SK-N-SH treated with all-trans-retinoic acid at 6 μM for 48 hours (cell line): Measurements from ENCODE around the gene GPSM1.

Source experiments
- ATAC-seq: fragments of 200-7000 bp; cut with Tn5 transposase; 3 replicates; pipeline ENCODE4 v1.9.1; 2020; ENCODE audit warnings: mild to moderate bottlenecking, moderate library complexity
- BACH2 ChIP-seq: fragments of 250-450 bp; sonication (Bioruptor Pico); IDR thresholded peaks from 2 replicates; pipeline ENCODE4 v1.9.0; 2021; ENCODE audit warnings: mild to moderate bottlenecking, borderline replicate concordance
- CREB5 ChIP-seq: fragments of 250-450 bp; sonication (Bioruptor Pico); IDR thresholded peaks from 2 replicates; pipeline ENCODE4 v1.5.1; 2020; ENCODE audit warnings: low read depth, mild to moderate bottlenecking, moderate library complexity
- CSDC2 ChIP-seq: fragments of 250-450 bp; sonication (Bioruptor Pico); IDR thresholded peaks from 2 replicates; pipeline ENCODE4 v1.5.0; 2020; ENCODE audit warnings: mild to moderate bottlenecking, moderate library complexity
- ISL1 ChIP-seq: fragments of 250-450 bp; sonication (Bioruptor Pico); IDR thresholded peaks from 2 replicates; pipeline ENCODE4 v2.1.2; 2022; ENCODE audit warnings: mild to moderate bottlenecking, moderate library complexity
- PATZ1 ChIP-seq: fragments of 250-450 bp; sonication (Bioruptor Pico); IDR thresholded peaks from 2 replicates; pipeline ENCODE4 v1.8.0; 2020; ENCODE audit warnings: mild to moderate bottlenecking, moderate library complexity, borderline replicate concordance
- POU6F1 ChIP-seq: fragments of 250-450 bp; sonication (Bioruptor Pico); IDR thresholded peaks from 2 replicates; pipeline ENCODE4 v1.8.0; 2021; ENCODE audit warnings: low read depth, mild to moderate bottlenecking, moderate library complexity, borderline replicate concordance
- PPARA ChIP-seq: fragments of 250-450 bp; sonication (Bioruptor Pico); IDR thresholded peaks from 2 replicates; pipeline ENCODE4 v1.5.0; 2020; ENCODE audit warnings: mild to moderate bottlenecking, borderline replicate concordance
- RARB ChIP-seq: fragments of 250-450 bp; sonication (Bioruptor Pico); IDR thresholded peaks from 2 replicates; pipeline ENCODE4 v1.8.0; 2021; ENCODE audit warnings: mild to moderate bottlenecking, moderate library complexity
- TCF4 ChIP-seq: fragments of 250-450 bp; sonication (Bioruptor Pico); IDR thresholded peaks from 2 replicates; pipeline ENCODE4 v1.8.0; 2021; ENCODE audit warnings: mild to moderate bottlenecking, moderate library complexity, borderline replicate concordance
- TSHZ2 ChIP-seq: fragments of 250-450 bp; sonication (Bioruptor Pico); IDR thresholded peaks from 2 replicates; pipeline ENCODE4 v1.5.0; 2020; ENCODE audit warnings: mild to moderate bottlenecking, moderate library complexity
- ZC3H10 ChIP-seq: fragments of 250-450 bp; sonication (Bioruptor Pico); IDR thresholded peaks from 2 replicates; pipeline ENCODE4 v1.5.1; 2021; ENCODE audit warnings: mild to moderate bottlenecking, moderate library complexity
- ZFP3 ChIP-seq: fragments of 250-450 bp; sonication (Bioruptor Pico); IDR thresholded peaks from 2 replicates; pipeline ENCODE4 v1.5.0; 2020; ENCODE audit warnings: mild to moderate bottlenecking, moderate library complexity
- ZFP30 ChIP-seq: fragments of 450-650 bp; formaldehyde crosslinking; IDR thresholded peaks from 2 replicates; pipeline ENCODE4 v1.5.0; 2022; ENCODE audit warnings: mild to moderate bottlenecking, moderate library complexity
- ZNF70 ChIP-seq: fragments of 450-650 bp; formaldehyde crosslinking; IDR thresholded peaks from 2 replicates; pipeline ENCODE4 v1.5.0; 2020; ENCODE audit warnings: mild to moderate bottlenecking, moderate library complexity

GPSM1 gene

GRCh38 chr9:136400038-136400834 lies 72.9 kb downstream of the GPSM1 start, which contains the start of gene SNAPC4:
Gene SNAPC4, minus strand, starts transcription at chr9:136400170. Its CDS starts 1,742 bp downstream, at chr9:136398428.
- TF ChIP-seq PATZ1 (CRISPR knock-in tag) (no peak), TSHZ2 (peak; percentile 20; the same call in 1 of the 2 replicates), CSDC2 (CRISPR knock-in tag) (peak; percentile 42; the same call in 1 of the 2 replicates)

GRCh38 chr9:136401173-136401922 lies 74.0 kb downstream of the GPSM1 start:
- ATAC-seq: no peak
- no peak for TF ChIP-seq ZFP30
- no peak for TF ChIP-seq CREB5 (CRISPR knock-in tag)
- no peak for TF ChIP-seq PATZ1 (CRISPR knock-in tag)
- TF ChIP-seq BACH2 (CRISPR knock-in tag): no peak
- TF ChIP-seq ZFP3 (CRISPR knock-in tag): no peak
- TF ChIP-seq ZNF70: no peak
- TF ChIP-seq RARB (CRISPR knock-in tag): no peak
- TF ChIP-seq TCF4 (CRISPR knock-in tag): no peak
- no peak for TF ChIP-seq TSHZ2
- no peak for TF ChIP-seq CSDC2 (CRISPR knock-in tag)
- no peak for TF ChIP-seq PPARA (CRISPR knock-in tag)
- TF ChIP-seq POU6F1 (CRISPR knock-in tag): no peak
- no peak for TF ChIP-seq ISL1 (CRISPR knock-in tag)
- TF ChIP-seq ZC3H10 (CRISPR knock-in tag): no peak

More at GRCh38 chr9:136400038-136400834, 72.9 kb downstream of the GPSM1 start, which contains the start of gene SNAPC4:
- ATAC-seq: peak; percentile 95
